NCI-H2081 treated with DMSO at 0.1 percent for 48 hours (cell line): Measurements from ENCODE around the gene DHX29.
"Not testable (repeated sequence)": the region's sequence is repeated elsewhere in the genome, so short reads cannot be mapped to it uniquely, and the experiment has no call there.

ENCODE experiments used
- DNase-seq: peaks from one replicate; lab custom pipeline; 2025; lab: John Stamatoyannopoulos, UW

Gene DHX29, protein sequence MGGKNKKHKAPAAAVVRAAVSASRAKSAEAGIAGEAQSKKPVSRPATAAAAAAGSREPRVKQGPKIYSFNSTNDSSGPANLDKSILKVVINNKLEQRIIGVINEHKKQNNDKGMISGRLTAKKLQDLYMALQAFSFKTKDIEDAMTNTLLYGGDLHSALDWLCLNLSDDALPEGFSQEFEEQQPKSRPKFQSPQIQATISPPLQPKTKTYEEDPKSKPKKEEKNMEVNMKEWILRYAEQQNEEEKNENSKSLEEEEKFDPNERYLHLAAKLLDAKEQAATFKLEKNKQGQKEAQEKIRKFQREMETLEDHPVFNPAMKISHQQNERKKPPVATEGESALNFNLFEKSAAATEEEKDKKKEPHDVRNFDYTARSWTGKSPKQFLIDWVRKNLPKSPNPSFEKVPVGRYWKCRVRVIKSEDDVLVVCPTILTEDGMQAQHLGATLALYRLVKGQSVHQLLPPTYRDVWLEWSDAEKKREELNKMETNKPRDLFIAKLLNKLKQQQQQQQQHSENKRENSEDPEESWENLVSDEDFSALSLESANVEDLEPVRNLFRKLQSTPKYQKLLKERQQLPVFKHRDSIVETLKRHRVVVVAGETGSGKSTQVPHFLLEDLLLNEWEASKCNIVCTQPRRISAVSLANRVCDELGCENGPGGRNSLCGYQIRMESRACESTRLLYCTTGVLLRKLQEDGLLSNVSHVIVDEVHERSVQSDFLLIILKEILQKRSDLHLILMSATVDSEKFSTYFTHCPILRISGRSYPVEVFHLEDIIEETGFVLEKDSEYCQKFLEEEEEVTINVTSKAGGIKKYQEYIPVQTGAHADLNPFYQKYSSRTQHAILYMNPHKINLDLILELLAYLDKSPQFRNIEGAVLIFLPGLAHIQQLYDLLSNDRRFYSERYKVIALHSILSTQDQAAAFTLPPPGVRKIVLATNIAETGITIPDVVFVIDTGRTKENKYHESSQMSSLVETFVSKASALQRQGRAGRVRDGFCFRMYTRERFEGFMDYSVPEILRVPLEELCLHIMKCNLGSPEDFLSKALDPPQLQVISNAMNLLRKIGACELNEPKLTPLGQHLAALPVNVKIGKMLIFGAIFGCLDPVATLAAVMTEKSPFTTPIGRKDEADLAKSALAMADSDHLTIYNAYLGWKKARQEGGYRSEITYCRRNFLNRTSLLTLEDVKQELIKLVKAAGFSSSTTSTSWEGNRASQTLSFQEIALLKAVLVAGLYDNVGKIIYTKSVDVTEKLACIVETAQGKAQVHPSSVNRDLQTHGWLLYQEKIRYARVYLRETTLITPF (N-terminal part only)

GRCh38 chr5:55307383-55308253 lies at the start of gene DHX29, which contains the start of gene MTREX:
Gene DHX29, minus strand, starts transcription at chr5:55307694. Its CDS starts 121 bp downstream, at chr5:55307573.
Gene MTREX, plus strand, starts transcription at chr5:55307989. Its CDS starts 25 bp downstream, at chr5:55308014.
- DNase-seq, result peak; percentile 55

GRCh38 chr5:55356896-55357295 lies 49.4 kb upstream of the DHX29 start:
- no peak for DNase-seq

- no peak for DNase-seq
Measured at GRCh38 chr5:55350754-55351153, 43.3 kb upstream of the DHX29 start.

GRCh38 chr5:55347786-55348185 lies 40.3 kb upstream of the DHX29 start:
- no peak for DNase-seq

DNA sequence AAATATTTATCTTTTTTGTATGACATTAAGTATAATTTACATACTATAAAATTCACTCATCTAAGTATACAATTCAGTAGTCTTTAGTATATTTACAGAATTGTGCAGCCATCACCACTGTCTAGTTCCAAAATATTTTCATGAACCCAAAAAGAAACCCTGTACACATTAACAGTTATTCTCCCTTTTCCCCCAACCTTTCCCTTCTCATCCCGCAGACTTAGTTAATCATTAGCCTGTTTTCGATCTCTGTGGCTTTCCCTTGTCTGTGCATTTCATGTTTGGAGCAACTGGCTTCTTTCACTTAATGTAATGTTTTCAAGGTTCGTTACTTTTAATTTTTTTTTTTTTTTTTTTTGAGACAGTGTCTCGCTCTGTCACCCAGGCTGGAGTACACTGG lies 37.8 kb upstream of the DHX29 start:
- DNase-seq, result no peak

DNA sequence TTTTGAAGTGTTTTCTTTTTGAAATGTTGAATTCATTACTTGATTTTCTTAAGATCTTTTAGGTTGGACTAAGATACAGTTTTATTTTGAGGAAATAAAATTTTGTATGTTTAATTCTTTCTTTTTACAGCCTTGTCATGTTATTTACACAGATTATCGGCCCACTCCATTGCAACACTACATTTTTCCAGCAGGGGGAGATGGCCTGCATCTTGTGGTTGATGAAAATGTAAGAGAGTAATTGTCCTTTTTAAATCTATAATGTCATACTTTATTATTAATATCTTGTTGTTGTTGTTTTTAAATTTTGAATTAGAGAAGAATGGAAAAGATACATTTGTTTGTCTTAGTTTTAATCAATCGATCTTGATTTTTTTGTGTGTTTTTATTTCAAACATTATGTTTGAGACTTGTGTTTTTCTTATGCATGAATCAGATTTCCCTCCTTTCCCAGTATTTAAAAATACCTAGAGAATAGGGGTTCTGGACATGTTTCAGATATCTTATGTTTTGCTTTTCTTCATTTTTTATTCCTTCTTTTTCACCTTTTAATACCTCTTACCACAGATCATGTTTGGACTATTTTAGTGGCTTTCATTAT lies 37.0 kb upstream of the DHX29 start:
- no peak for DNase-seq

- DNase-seq, result no peak
Measured at GRCh38 chr5:55343609-55344008, 36.1 kb upstream of the DHX29 start.

GRCh38 chr5:55343107-55343506 lies 35.6 kb upstream of the DHX29 start:
- DNase-seq, result no peak

DNA sequence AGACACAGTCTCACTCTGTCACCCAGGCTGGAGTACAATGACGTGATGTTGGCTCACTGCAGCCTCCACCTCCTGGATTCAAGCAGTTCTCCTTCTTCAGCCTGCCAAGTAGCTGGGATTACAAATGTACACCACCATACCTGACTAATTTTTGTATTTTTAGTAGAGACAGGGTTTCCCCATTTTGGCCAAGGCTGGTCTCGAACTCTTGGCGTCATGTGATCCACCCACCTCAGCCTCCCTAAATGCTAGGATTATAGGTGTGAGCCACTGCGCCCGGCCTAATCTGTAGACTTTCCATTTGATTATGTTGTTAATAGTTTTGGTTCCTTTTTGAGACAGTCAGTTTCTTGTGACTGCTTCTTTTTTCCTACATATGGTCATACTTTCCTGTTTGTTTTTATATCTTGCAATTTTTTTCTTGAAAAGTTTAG lies 31.3 kb upstream of the DHX29 start:
- no peak for DNase-seq

DNA sequence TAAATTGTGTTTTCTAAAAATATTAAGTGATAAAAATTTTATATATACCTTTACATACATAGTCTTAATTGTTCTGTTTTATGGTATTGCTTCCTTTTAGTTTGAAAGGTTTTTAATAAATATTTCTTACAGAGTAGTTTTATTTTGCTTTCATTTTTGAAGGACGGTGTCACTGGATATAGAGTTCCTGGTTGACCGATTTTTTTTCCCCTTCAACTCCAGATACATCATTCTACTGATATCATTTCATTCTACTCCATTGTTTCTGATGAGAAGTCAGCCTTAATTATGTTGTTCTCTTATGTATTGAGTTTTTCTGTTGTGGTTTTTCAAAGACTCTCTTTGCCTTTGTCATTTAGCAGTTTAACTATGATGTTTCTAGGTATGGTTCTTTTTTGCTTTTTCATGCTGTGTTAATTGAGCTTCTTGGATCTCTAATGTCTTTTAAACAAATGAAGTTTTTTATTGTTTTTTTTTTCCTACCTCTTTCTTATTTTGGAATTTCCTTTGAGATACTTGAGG lies 30.7 kb upstream of the DHX29 start:
- DNase-seq, result no peak

DNA sequence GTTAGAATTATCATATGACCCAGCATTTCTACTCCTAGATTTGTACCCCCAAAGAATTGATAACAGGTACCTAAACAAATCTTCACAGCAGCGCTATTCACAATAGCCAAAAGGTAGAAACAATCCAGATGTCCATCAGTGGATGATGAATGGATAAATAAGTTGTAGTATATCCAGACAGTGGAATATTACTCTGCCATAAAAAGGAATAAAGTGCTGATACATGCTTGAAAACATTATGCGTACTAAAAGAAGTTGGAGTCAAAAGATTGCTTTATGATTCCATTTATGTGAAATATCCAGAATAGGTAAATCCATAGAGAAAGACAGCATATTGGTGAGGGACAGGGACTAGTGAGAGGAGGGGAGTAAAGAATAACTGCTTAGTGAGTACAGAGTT lies 26.3 kb upstream of the DHX29 start:
- DNase-seq, result no peak

- DNase-seq, result no peak
Measured at GRCh38 chr5:55333017-55333416, 25.5 kb upstream of the DHX29 start.

DNA sequence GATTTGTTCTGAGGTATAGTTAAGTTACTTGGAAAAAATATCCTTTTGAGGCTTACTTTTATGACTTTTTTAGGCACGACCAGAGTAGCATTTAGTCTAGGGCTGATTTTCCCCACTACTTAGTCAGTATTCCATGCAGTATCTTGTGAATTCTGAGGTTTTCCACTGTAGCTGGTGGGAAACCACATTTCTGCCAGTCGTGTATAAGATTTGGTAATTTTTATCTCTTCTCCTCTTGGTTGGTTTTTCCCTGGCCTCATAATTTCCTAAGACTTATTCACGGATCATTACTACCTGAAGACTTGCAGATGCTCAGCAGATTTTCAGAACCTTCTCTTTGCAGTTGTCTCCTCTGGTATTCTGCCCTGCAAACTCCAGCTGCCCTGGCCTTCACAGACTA lies 23.8 kb upstream of the DHX29 start:
- no peak for DNase-seq

GRCh38 chr5:55327281-55327680 lies 19.8 kb upstream of the DHX29 start:
- no peak for DNase-seq

GRCh38 chr5:55325621-55326020 lies 18.1 kb upstream of the DHX29 start:
- DNase-seq, result no peak

DNA sequence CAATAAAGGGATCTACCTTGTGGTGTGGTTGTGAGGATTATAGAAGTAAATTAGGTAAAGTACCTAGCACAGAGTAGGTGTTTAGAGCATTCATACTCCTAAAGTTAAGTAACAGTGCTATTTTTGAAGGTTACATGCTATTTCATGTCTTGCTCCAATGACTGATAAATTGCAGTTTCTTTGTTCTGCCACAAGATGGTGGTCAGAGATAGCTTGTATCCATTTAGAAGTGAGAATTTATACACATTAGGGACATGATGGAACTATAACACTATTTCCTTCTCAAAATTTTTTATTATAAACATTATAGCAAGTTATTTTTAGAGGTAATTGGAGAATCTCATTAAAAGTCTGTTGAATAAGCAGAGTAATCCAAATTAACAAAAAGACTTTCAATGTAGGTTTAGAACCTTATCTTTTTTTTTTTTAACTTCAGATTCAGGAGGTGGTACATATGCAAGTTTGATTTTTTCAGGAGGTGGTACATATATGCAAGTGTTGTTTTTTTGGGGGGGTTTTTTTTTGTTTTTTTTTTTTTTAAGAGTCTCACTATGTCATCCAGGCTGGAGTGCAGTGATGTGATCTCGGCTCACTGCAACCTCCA lies 17.4 kb upstream of the DHX29 start:
- no peak for DNase-seq

GRCh38 chr5:55324006-55324405 lies 16.5 kb upstream of the DHX29 start:
- no peak for DNase-seq

- no peak for DNase-seq
Measured at GRCh38 chr5:55320571-55320970, 13.1 kb upstream of the DHX29 start.

DNA sequence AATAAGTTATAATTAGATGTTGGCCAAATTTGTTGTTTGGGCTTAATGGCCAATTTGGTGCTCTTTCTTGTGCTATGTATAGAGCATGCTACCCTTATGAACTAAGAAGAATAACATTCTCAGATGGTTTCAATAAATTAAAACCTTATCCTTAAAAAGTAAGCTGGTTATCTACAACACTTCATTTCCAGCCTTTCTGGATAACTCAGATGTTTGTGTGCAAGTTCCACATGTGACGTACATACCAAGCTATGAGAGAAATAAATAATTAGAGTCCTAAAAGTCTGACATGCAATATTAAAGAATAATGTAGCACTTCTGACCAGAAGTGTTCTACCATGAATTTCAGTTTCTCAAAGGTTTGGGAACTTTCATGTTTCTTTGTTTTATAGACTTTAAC lies 12.0 kb upstream of the DHX29 start:
- no peak for DNase-seq

DNA sequence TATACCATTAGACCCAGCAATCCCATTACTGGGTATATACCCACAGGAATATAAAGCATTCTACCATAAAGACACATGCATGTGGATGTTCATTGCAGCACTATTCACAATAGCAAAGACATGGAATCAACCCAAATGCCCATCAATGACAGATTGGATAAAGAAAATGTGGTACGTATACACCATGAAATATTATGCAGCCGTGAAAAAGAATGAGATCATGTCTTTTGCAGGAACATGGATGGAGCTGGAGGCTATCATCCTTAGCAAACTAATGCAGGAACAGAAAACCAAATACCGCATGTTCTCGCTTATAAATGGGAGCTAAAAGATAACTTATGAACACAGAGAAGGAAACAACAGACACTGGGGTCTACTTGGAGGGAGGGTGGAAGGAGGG lies 10.7 kb upstream of the DHX29 start:
- DNase-seq, result not testable (repeated sequence)
